HG03025 (cell line): ENCODE data around the gene SLF2.

Experiments
- ATAC-seq: cut with Tn5 transposase; IDR thresholded peaks from one replicate; pipeline ENCODE4 v1.9.1; 2021; ENCODE audit warnings: mild to moderate bottlenecking, moderate library complexity; ENCODE audit not compliant: unreplicated experiment, low FRiP score

SLF2 gene

GRCh38 chr10:100977436-100977835 lies 64.7 kb downstream of the SLF2 start:
- ATAC-seq = no peak

- no peak for ATAC-seq
Measured at GRCh38 chr10:100978121-100978900, 65.5 kb downstream of the SLF2 start.

- ATAC-seq = no peak
Measured at GRCh38 chr10:100978901-100979195, 66.1 kb downstream of the SLF2 start.

GRCh38 chr10:100979791-100980272 lies 67.1 kb downstream of the SLF2 start:
- no peak for ATAC-seq

GRCh38 chr10:100980311-100980710 lies 67.5 kb downstream of the SLF2 start:
- ATAC-seq = no peak

GRCh38 chr10:100980711-100981110 lies 67.9 kb downstream of the SLF2 start:
- ATAC-seq = no peak

- ATAC-seq = no peak
Measured at GRCh38 chr10:100981178-100981772, 68.5 kb downstream of the SLF2 start.

- ATAC-seq = no peak
Measured at GRCh38 chr10:100982916-100983830, 70.4 kb downstream of the SLF2 start.

- ATAC-seq = no peak
Measured at GRCh38 chr10:100983868-100984671, 71.3 kb downstream of the SLF2 start.

- ATAC-seq = no peak
Measured at GRCh38 chr10:100984672-100985177, 72.0 kb downstream of the SLF2 start.

- no peak for ATAC-seq
Measured at GRCh38 chr10:100985336-100985735, 72.6 kb downstream of the SLF2 start.

- no peak for ATAC-seq
Measured at GRCh38 chr10:100986623-100986951, 73.8 kb downstream of the SLF2 start.

- ATAC-seq = peak; percentile 67
Measured at GRCh38 chr10:100986952-100987684, 74.4 kb downstream of the SLF2 start, which contains the start of the genes MRPL43 and TWNK. Gene MRPL43 (minus strand): TSS chr10:100987497. CDS start chr10:100987443, 54 bp downstream. Gene TWNK (plus strand): TSS chr10:100987543. CDS start chr10:100988211, 668 bp downstream.

- no peak for ATAC-seq
Measured at GRCh38 chr10:100987685-100988049, 74.9 kb downstream of the SLF2 start.

GRCh38 chr10:100988166-100988565 lies 75.4 kb downstream of the SLF2 start:
- no peak for ATAC-seq

GRCh38 chr10:100989088-100989487 lies 76.3 kb downstream of the SLF2 start:
- ATAC-seq = no peak

- ATAC-seq = no peak
Measured at GRCh38 chr10:100993986-100994708, 81.4 kb downstream of the SLF2 start.

GRCh38 chr10:100995181-100995580 lies 82.4 kb downstream of the SLF2 start:
- no peak for ATAC-seq
